K562 (cell line): Measurements from ENCODE around the gene NSMCE1. TPM values are rescaled to one million over a fixed set of nuclear protein-coding genes. Genes with fewer than 3 reads are reported as not detected.
A peak's percentile ranks its signal among the peaks of the same experiment; 100 is the strongest.

Source experiments
- FOSL1 ChIP-seq: fragments of 200-800 bp; sonication (Bioruptor generic); conservative IDR thresholded peaks from 2 replicates; pipeline ENCODE4 v1.6.1; 2016; ENCODE audit warnings: missing genetic modification characterization, missing compliant biosample characterization
- GTF2F1 ChIP-seq: IDR thresholded peaks from 2 replicates; pipeline ENCODE4 v1.6.1; 2011; ENCODE audit warnings: low read depth, low read length, improper control_type of control experiment
- HDAC2 ChIP-seq: fragments of 450-650 bp; IDR thresholded peaks from 2 replicates; pipeline ENCODE4 v1.6.1; 2016; ENCODE audit warnings: mild to moderate bottlenecking
- HSF4 ChIP-seq: fragments of 250-450 bp; sonication (Bioruptor Pico); IDR thresholded peaks from 2 replicates; pipeline ENCODE4 v2.1.2; 2022; ENCODE audit warnings: mild to moderate bottlenecking, moderate library complexity, borderline replicate concordance
- MCM2 ChIP-seq: fragments of 450-650 bp; IDR thresholded peaks from 2 replicates; pipeline ENCODE4 v1.6.1; 2017; ENCODE audit warnings: low read depth, mild to moderate bottlenecking
- MIER1 ChIP-seq: fragments of 450-650 bp; IDR thresholded peaks from 2 replicates; pipeline ENCODE4 v1.6.1; 2016; ENCODE audit warnings: antibody characterized with exemption, mild to moderate bottlenecking, low read depth
- MYNN ChIP-seq, 2 experiments: sonication (generic); formaldehyde crosslinking in 1 of 2; IDR thresholded peaks; 2 replicates each; pipeline versions ENCODE4 v1.5.0 to v1.6.1; 2016 to 2020; ENCODE audit warnings: antibody characterized with exemption in 1 of 2, missing genetic modification reagents in 1 of 2
- NCOA4 ChIP-seq: fragments of 450-650 bp; IDR thresholded peaks from 2 replicates; pipeline ENCODE4 v1.6.1; 2018; ENCODE audit warnings: mild to moderate bottlenecking; ENCODE audit not compliant: partially characterized antibody
- NFIC ChIP-seq: fragments of 450-650 bp; IDR thresholded peaks from 2 replicates; pipeline ENCODE4 v1.6.1; 2017; ENCODE audit warnings: mild to moderate bottlenecking, inconsistent platforms
- NONO ChIP-seq, 2 experiments: fragments of 200-400 bp in 1 of 2; fragments of 450-650 bp in 1 of 2; formaldehyde crosslinking in 1 of 2; IDR thresholded peaks; 2 replicates each; pipeline ENCODE4 v1.6.1; 2017; ENCODE audit warnings: low read depth in 2 of 2, mild to moderate bottlenecking in 2 of 2, moderate library complexity in 2 of 2, low read length in 1 of 2
- POLR2AphosphoS5 ChIP-seq: IDR thresholded peaks from 2 replicates; pipeline ENCODE4 v1.6.1; 2011; ENCODE audit warnings: mild to moderate bottlenecking, low read depth, low read length, moderate library complexity; ENCODE audit not compliant: control insufficient read depth, insufficient read depth
- SAP30 ChIP-seq: fragments of 200-600 bp; sonication (generic); IDR thresholded peaks from 2 replicates; pipeline ENCODE4 v1.6.1; 2012; ENCODE audit warnings: borderline replicate concordance, low read depth, mild to moderate bottlenecking, moderate library complexity, low read length, control low read depth, inconsistent platforms; ENCODE audit not compliant: insufficient read depth, poor library complexity, severe bottlenecking
- SIN3A ChIP-seq, 2 experiments: fragments of 150-350 bp in 1 of 2; IDR thresholded peaks; 2 replicates each; pipeline ENCODE4 v1.6.1; 2011 to 2016; ENCODE audit warnings: borderline replicate concordance in 2 of 2, low read depth in 2 of 2, low read length in 2 of 2, mild to moderate bottlenecking in 2 of 2, moderate library complexity in 2 of 2; ENCODE audit not compliant: control insufficient read depth in 1 of 2
- ZNF324 ChIP-seq: fragments of 250-450 bp; sonication (Bioruptor Pico); IDR thresholded peaks from 2 replicates; pipeline ENCODE4 v1.4.0; 2020; ENCODE audit warnings: mild to moderate bottlenecking
- ZNF436 ChIP-seq: fragments of 250-450, 450-650 bp; sonication (Bioruptor Pico); formaldehyde crosslinking; IDR thresholded peaks from 2 replicates; pipeline ENCODE4 v1.7.0; 2020; ENCODE audit warnings: mild to moderate bottlenecking
- polyA plus RNA-seq, 8 experiments: library from polyadenylated mRNA; depleted of rRNA in 4 of 8; stranded (reverse) in 5 of 8; unstranded in 3 of 8; fragments of >200 nt; fragmentation: Nextera tagmentation in 2 of 8; fragmentation: Illumina TruSeq in 1 of 8; extraction: Ambion mirVana in 2 of 8; extraction: Trizol in 1 of 8; gene quantifications; 2 replicates each; pipeline versions ENCODE4 v1.2.1 to v1.2.3, GENCODE V29; 2011 to 2014; ENCODE audit warnings: inconsistent platforms in 1 of 8, missing spikeins in 1 of 8
- total RNA-seq, 7 experiments: library from RNA; depleted of rRNA in 6 of 7; stranded (reverse); fragments of >200 nt in 6 of 7; fragmentation: Illumina TruSeq in 2 of 7; extraction: Trizol in 2 of 7; gene quantifications; 2 replicates each; pipeline versions ENCODE4 v1.2.1 to v1.2.3, GENCODE V29; 2011 to 2021; ENCODE audit warnings: low replicate concordance in 1 of 7
- TF ChIP-seq, protein P1 (sequence below): IDR thresholded peaks from 2 replicates; pipeline ENCODE4 v1.6.1; 2012; ENCODE audit warnings: low read depth, low read length, improper control_type of control experiment, borderline replicate concordance
- TF ChIP-seq, protein P2 (sequence below): fragments of 450-650 bp; conservative IDR thresholded peaks from 2 replicates; pipeline ENCODE4 v1.6.1; 2016; ENCODE audit warnings: missing genetic modification characterization, low read depth, mild to moderate bottlenecking, control low read depth, missing compliant biosample characterization
- TF ChIP-seq, protein P3 (sequence below): sonication (generic); formaldehyde crosslinking; IDR thresholded peaks from 2 replicates; pipeline ENCODE4 v1.8.0; 2022; ENCODE audit warnings: mild to moderate bottlenecking, missing genetic modification reagents, borderline replicate concordance

The NSMCE1 gene
- total and polyA plus RNA-seq, 9 of the 15 experiments (the other 6 are each of a cell fraction or from before 2014, with no cell fraction given) = 52.1 to 163 (median 61.5) TPM

DNA sequence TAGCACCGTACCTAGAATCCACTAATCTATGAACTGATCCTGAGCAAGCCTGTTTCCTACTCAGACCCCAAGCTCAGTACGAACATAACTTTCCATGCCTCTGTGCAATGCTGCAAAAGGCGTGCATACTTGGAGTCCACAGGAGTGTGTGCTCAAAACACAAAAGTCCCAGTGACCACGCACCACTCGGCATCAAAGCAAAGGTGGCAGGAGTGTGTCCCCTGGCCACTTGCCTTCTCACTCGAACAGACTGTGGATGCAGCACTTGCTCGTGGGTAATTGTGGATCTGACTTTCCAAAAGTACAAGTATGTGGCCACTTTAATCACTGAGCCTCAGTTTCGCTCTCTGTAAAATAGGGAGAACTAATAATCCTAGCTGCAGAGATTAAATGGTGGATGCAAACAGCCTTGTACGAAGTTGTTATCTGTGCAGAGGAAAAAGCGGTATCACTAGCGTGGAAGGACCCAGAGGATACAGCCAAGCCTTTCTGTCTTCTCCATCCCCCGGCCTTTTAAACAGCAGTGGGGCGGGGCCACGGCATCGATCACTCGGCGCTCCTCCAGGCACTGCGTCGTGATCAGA lies 65.6 kb downstream of the NSMCE1 start (continued):
- TF ChIP-seq, protein P1, sequence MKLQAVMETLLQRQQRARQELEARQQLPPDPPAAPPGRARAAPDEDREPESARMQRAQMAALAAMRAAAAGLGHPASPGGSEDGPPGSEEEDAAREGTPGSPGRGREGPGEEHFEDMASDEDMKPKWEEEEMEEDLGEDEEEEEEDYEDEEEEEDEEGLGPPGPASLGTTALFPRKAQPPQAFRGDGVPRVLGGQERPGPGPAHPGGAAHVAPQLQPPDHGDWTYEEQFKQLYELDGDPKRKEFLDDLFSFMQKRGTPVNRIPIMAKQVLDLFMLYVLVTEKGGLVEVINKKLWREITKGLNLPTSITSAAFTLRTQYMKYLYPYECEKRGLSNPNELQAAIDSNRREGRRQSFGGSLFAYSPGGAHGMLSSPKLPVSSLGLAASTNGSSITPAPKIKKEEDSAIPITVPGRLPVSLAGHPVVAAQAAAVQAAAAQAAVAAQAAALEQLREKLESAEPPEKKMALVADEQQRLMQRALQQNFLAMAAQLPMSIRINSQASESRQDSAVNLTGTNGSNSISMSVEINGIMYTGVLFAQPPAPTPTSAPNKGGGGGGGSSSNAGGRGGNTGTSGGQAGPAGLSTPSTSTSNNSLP = peak; percentile 82
- TF ChIP-seq, protein P2, sequence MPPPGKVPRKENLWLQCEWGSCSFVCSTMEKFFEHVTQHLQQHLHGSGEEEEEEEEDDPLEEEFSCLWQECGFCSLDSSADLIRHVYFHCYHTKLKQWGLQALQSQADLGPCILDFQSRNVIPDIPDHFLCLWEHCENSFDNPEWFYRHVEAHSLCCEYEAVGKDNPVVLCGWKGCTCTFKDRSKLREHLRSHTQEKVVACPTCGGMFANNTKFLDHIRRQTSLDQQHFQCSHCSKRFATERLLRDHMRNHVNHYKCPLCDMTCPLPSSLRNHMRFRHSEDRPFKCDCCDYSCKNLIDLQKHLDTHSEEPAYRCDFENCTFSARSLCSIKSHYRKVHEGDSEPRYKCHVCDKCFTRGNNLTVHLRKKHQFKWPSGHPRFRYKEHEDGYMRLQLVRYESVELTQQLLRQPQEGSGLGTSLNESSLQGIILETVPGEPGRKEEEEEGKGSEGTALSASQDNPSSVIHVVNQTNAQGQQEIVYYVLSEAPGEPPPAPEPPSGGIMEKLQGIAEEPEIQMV (tag) = no peak
- no peak for TF ChIP-seq POLR2AphosphoS5
- TF ChIP-seq MYNN (IDR thresholded peaks at IDR 0.05) = no peak
- TF ChIP-seq MYNN (CRISPR knock-in tag; IDR thresholded peaks at IDR 0.05) = no peak
- TF ChIP-seq FOSL1 (tag) = no peak
- no peak for TF ChIP-seq NCOA4
- no peak for TF ChIP-seq MIER1
- TF ChIP-seq ZNF324 = no peak
- 0 out of 2 replicates have a peak, but pooled peaks have one; percentile 66 for TF ChIP-seq HDAC2
- TF ChIP-seq SIN3A (IDR thresholded peaks at IDR 0.05; ENCODE audit: borderline replicate concordance in 2 of 2, control insufficient read depth in 1 of 2, low read depth in 2 of 2, low read length in 2 of 2) = peak; percentile 68 to 75; a peak in 2 of 4 replicates
- no peak for TF ChIP-seq HSF4 (CRISPR knock-in tag)
- TF ChIP-seq, protein P3, sequence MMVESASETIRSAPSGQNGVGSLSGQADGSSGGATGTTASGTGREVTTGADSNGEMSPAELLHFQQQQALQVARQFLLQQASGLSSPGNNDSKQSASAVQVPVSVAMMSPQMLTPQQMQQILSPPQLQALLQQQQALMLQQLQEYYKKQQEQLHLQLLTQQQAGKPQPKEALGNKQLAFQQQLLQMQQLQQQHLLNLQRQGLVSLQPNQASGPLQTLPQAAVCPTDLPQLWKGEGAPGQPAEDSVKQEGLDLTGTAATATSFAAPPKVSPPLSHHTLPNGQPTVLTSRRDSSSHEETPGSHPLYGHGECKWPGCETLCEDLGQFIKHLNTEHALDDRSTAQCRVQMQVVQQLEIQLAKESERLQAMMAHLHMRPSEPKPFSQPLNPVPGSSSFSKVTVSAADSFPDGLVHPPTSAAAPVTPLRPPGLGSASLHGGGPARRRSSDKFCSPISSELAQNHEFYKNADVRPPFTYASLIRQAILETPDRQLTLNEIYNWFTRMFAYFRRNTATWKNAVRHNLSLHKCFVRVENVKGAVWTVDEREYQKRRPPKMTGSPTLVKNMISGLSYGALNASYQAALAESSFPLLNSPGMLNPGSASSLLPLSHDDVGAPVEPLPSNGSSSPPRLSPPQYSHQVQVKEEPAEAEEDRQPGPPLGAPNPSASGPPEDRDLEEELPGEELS = no peak
- no peak for TF ChIP-seq NONO (IDR thresholded peaks at IDR 0.05; ENCODE audit: low read depth in 2 of 2, low read length in 1 of 2)
- no peak for TF ChIP-seq GTF2F1
- TF ChIP-seq ZNF436 = no peak
- TF ChIP-seq SAP30 = peak; percentile 42
- no peak for TF ChIP-seq NFIC
- no peak for TF ChIP-seq MCM2
